Parathyroid adenoma (tissue), 2 donors: Measurements from ENCODE around the gene SCAMP3.

Experiments
- H2AFZ ChIP-seq: fragments of 300-600 bp; sonication (generic); one replicate; pipeline ENCODE4 v1.7.0; 2017; ENCODE audit warnings: antibody characterized with exemption, mild to moderate bottlenecking
- H3K27ac ChIP-seq: fragments of 300-600 bp; sonication (generic); one replicate; pipeline ENCODE4 v1.7.0; 2017
- H3K27me3 ChIP-seq: fragments of 300-600 bp; sonication (generic); one replicate; pipeline ENCODE4 v1.7.0; 2017; ENCODE audit warnings: low read length; ENCODE audit not compliant: control insufficient read depth, insufficient read depth
- H3K36me3 ChIP-seq: fragments of 300-600 bp; sonication (generic); one replicate; pipeline ENCODE4 v1.7.0; 2017; ENCODE audit warnings: low read length; ENCODE audit not compliant: control insufficient read depth, insufficient read depth
- H3K4me1 ChIP-seq: fragments of 300-600 bp; sonication (generic); one replicate; pipeline ENCODE4 v1.7.0; 2017; ENCODE audit warnings: control low read depth
- H3K4me2 ChIP-seq: fragments of 300-600 bp; sonication (generic); one replicate; pipeline ENCODE4 v1.7.0; 2017; ENCODE audit warnings: low read length
- H3K4me3 ChIP-seq: fragments of 300-600 bp; sonication (generic); one replicate; pipeline ENCODE4 v1.7.0; 2017; ENCODE audit warnings: low read depth, low read length
- H3K79me2 ChIP-seq: fragments of 300-600 bp; sonication (generic); one replicate; pipeline ENCODE4 v1.7.0; 2017; ENCODE audit warnings: control low read depth
- H3K9ac ChIP-seq: fragments of 300-600 bp; sonication (generic); one replicate; pipeline ENCODE4 v1.7.0; 2017; ENCODE audit warnings: mild to moderate bottlenecking
- H3K9me3 ChIP-seq: fragments of 300-600 bp; sonication (generic); one replicate; pipeline ENCODE4 v1.7.0; 2017; ENCODE audit warnings: low read length; ENCODE audit not compliant: control insufficient read depth
- TF ChIP-seq, protein P1 (sequence below): fragments of 300-600 bp; sonication (generic); IDR thresholded peaks from one replicate; pipeline ENCODE4 v1.7.0; 2017; ENCODE audit warnings: antibody characterized with exemption, mild to moderate bottlenecking
- donor health status: primary hyperparathyroidism.

The SCAMP3 gene

GRCh38 chr1:155206891-155207805, 55.0 kb downstream of the SCAMP3 start:
- Histone ChIP-seq H3K27ac (peak overlapping the region; percentile 99), H3K4me2 (peak overlapping the region; percentile 39), H3K9ac (no peak overlapping the region), H3K4me3 (peak overlapping the region; percentile 29), H2AFZ (peak overlapping the region; percentile 62), H3K9me3 (no peaks in the 10 kb centered on the region), H3K79me2 (no peaks in the 10 kb centered on the region), H3K27me3 (no peaks in the 10 kb centered on the region), H3K36me3 (no peaks in the 10 kb centered on the region), H3K4me1 (peaks cover 4% of the 10 kb centered on the region)
- TF ChIP-seq, protein P1, sequence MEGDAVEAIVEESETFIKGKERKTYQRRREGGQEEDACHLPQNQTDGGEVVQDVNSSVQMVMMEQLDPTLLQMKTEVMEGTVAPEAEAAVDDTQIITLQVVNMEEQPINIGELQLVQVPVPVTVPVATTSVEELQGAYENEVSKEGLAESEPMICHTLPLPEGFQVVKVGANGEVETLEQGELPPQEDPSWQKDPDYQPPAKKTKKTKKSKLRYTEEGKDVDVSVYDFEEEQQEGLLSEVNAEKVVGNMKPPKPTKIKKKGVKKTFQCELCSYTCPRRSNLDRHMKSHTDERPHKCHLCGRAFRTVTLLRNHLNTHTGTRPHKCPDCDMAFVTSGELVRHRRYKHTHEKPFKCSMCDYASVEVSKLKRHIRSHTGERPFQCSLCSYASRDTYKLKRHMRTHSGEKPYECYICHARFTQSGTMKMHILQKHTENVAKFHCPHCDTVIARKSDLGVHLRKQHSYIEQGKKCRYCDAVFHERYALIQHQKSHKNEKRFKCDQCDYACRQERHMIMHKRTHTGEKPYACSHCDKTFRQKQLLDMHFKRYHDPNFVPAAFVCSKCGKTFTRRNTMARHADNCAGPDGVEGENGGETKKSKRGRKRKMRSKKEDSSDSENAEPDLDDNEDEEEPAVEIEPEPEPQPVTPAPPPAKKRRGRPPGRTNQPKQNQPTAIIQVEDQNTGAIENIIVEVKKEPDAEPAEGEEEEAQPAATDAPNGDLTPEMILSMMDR = peak; percentile 75
